Measurements from ENCODE around the gene ANXA11.

DNA sequence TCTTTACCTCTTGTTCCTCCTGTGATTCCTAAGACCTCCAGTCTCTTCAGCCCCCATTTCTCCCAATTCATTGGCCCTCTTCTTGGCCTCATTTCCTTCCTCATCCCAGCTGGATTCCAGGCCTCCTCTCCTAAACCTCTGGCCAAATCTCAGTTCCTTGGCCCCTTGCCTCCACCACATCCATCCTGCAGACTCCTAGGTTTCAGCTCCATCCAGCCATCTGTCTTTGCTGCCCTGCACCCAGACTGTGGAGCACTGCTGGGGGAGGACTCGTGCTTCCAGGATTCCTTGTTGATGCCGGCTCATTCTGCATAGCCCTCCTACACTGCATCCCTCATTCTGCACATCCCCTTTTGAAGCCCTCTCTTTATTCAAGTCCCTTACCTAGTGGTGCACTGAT is 66.1 kb downstream of the ANXA11 start:
- TF ChIP-seq, protein P1, sequence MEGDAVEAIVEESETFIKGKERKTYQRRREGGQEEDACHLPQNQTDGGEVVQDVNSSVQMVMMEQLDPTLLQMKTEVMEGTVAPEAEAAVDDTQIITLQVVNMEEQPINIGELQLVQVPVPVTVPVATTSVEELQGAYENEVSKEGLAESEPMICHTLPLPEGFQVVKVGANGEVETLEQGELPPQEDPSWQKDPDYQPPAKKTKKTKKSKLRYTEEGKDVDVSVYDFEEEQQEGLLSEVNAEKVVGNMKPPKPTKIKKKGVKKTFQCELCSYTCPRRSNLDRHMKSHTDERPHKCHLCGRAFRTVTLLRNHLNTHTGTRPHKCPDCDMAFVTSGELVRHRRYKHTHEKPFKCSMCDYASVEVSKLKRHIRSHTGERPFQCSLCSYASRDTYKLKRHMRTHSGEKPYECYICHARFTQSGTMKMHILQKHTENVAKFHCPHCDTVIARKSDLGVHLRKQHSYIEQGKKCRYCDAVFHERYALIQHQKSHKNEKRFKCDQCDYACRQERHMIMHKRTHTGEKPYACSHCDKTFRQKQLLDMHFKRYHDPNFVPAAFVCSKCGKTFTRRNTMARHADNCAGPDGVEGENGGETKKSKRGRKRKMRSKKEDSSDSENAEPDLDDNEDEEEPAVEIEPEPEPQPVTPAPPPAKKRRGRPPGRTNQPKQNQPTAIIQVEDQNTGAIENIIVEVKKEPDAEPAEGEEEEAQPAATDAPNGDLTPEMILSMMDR (IDR thresholded peaks at IDR 0.05; ENCODE audit: borderline replicate concordance, extremely low read depth, low read length, poor library complexity, severe bottlenecking): no peak
- no peak for TF ChIP-seq EZH2 (IDR thresholded peaks at IDR 0.05; ENCODE audit: borderline replicate concordance, low read depth, low read length, severe bottlenecking)

Data from DND-41 (cell line).